HepG2 (cell line): ENCODE data around the gene EHBP1. TPM values are rescaled to one million over a fixed set of nuclear protein-coding genes. Genes with fewer than 3 reads are reported as not detected.
A peak's percentile ranks its signal among the peaks of the same experiment; 100 is the strongest.

Source experiments
- AGO2 ChIP-seq: fragments of 200-400 bp; formaldehyde crosslinking; optimal IDR thresholded peaks from 2 replicates; pipeline ENCODE3; 2017; ENCODE audit warnings: mild to moderate bottlenecking, low read depth, low read length, moderate library complexity
- ARID4A ChIP-seq: sonication (generic); formaldehyde crosslinking; IDR thresholded peaks from 2 replicates; pipeline ENCODE4 v1.5.0; 2020; ENCODE audit warnings: mild to moderate bottlenecking, missing genetic modification reagents, borderline replicate concordance
- BORCS8-MEF2B ChIP-seq: sonication (generic); formaldehyde crosslinking; IDR thresholded peaks from 2 replicates; pipeline ENCODE4 v1.8.0; 2022; ENCODE audit warnings: mild to moderate bottlenecking, missing genetic modification reagents
- CBX1 ChIP-seq: IDR thresholded peaks from one replicate; pipeline ENCODE4 v1.6.1; 2016; ENCODE audit warnings: antibody characterized with exemption, low read depth
- FOXP1 ChIP-seq, 2 experiments: fragments of 450-650 bp in 1 of 2; IDR thresholded peaks; 2 replicates each; pipeline ENCODE4 v1.6.1; 2017 to 2018; ENCODE audit warnings: antibody characterized with exemption in 1 of 2
- HNF4G ChIP-seq, 2 experiments: sonication (generic) in 1 of 2; formaldehyde crosslinking in 1 of 2; IDR thresholded peaks; 2 replicates each; pipeline versions ENCODE4 v1.4.0 to v1.6.1; 2011 to 2020; ENCODE audit warnings: borderline replicate concordance in 2 of 2, low read depth in 2 of 2, mild to moderate bottlenecking in 2 of 2, low read length in 1 of 2, missing genetic modification reagents in 1 of 2, moderate library complexity in 1 of 2
- NPAS2 ChIP-seq: sonication (generic); formaldehyde crosslinking; IDR thresholded peaks from 2 replicates; pipeline ENCODE4 v1.8.0; 2022; ENCODE audit warnings: mild to moderate bottlenecking, missing genetic modification reagents, borderline replicate concordance
- PLSCR1 ChIP-seq: sonication (generic); formaldehyde crosslinking; IDR thresholded peaks from 2 replicates; pipeline ENCODE4 v1.5.0; 2020; ENCODE audit warnings: missing genetic modification reagents, mild to moderate bottlenecking, borderline replicate concordance
- POGZ ChIP-seq: sonication (generic); formaldehyde crosslinking; IDR thresholded peaks from 2 replicates; pipeline ENCODE4 v1.4.0; 2020; ENCODE audit warnings: mild to moderate bottlenecking, missing genetic modification reagents
- RFXANK ChIP-seq: IDR thresholded peaks from 2 replicates; pipeline ENCODE4 v1.6.1; 2016
- RNF2 ChIP-seq: fragments of 450-650 bp; conservative IDR thresholded peaks from 2 replicates; pipeline ENCODE4 v1.6.1; 2016; ENCODE audit warnings: low read depth
- SMYD3 ChIP-seq: sonication (generic); formaldehyde crosslinking; IDR thresholded peaks from 2 replicates; pipeline ENCODE4 v1.8.1; 2023; ENCODE audit warnings: mild to moderate bottlenecking, missing genetic modification reagents
- YEATS2 ChIP-seq: sonication (generic); formaldehyde crosslinking; IDR thresholded peaks from 2 replicates; pipeline ENCODE4 v1.4.0; 2020; ENCODE audit warnings: missing genetic modification reagents, borderline replicate concordance
- ZFP36 ChIP-seq: fragments of 150-350 bp; IDR thresholded peaks from 2 replicates; pipeline ENCODE4 v1.6.1; 2018; ENCODE audit warnings: borderline replicate concordance, low read length, low read depth; ENCODE audit not compliant: partially characterized antibody
- ZNF354B ChIP-seq: sonication (generic); formaldehyde crosslinking; IDR thresholded peaks from 2 replicates; pipeline ENCODE4 v1.8.0; 2022; ENCODE audit warnings: mild to moderate bottlenecking, missing genetic modification reagents
- ZNF431 ChIP-seq: sonication (generic); formaldehyde crosslinking; IDR thresholded peaks from 2 replicates; pipeline ENCODE4 v1.9.0; 2022; ENCODE audit warnings: missing genetic modification reagents, low read depth, mild to moderate bottlenecking, borderline replicate concordance
- ZNF530 ChIP-seq: sonication (generic); formaldehyde crosslinking; IDR thresholded peaks from 2 replicates; pipeline ENCODE4 v1.5.0; 2020; ENCODE audit warnings: low read depth, mild to moderate bottlenecking, missing genetic modification reagents
- ZNF607 ChIP-seq: sonication (generic); formaldehyde crosslinking; IDR thresholded peaks from 2 replicates; pipeline ENCODE4 v1.5.1; 2020; ENCODE audit warnings: missing genetic modification reagents, mild to moderate bottlenecking, borderline replicate concordance
- ZSCAN31 ChIP-seq: sonication (generic); formaldehyde crosslinking; IDR thresholded peaks from 2 replicates; pipeline ENCODE4 v1.5.0; 2020; ENCODE audit warnings: low read depth, mild to moderate bottlenecking, missing genetic modification reagents
- polyA plus RNA-seq, 8 experiments: library from polyadenylated mRNA; depleted of rRNA in 3 of 8; stranded (reverse) in 7 of 8; unstranded in 1 of 8; fragments of >200 nt; fragmentation: Illumina TruSeq in 4 of 8; extraction: Trizol in 4 of 8; gene quantifications; 2 replicates each; pipeline versions ENCODE4 v1.2.1 to v1.2.3, GENCODE V29; 2011 to 2016; ENCODE audit warnings: low read depth in 4 of 8, missing spikeins in 1 of 8, mixed read lengths in 1 of 8; ENCODE audit not compliant: insufficient read depth in 1 of 8
- total RNA-seq, 5 experiments: library from RNA; depleted of rRNA; stranded (reverse); fragments of >200 nt; fragmentation: Illumina TruSeq; extraction: Trizol; gene quantifications; 2 replicates each; pipeline ENCODE4 v1.2.3, GENCODE V29; 2016; ENCODE audit warnings: low read depth in 1 of 5
- TF ChIP-seq, protein P1 (sequence below): sonication (generic); formaldehyde crosslinking; IDR thresholded peaks from 2 replicates; pipeline ENCODE4 v1.9.0; 2021; ENCODE audit warnings: missing genetic modification reagents, mild to moderate bottlenecking, borderline replicate concordance

The EHBP1 gene
- total and polyA plus RNA-seq, 2 of the 13 experiments (the other 11 are each of a cell fraction or from before 2014, with no cell fraction given) = 93.5 to 146 TPM

DNA sequence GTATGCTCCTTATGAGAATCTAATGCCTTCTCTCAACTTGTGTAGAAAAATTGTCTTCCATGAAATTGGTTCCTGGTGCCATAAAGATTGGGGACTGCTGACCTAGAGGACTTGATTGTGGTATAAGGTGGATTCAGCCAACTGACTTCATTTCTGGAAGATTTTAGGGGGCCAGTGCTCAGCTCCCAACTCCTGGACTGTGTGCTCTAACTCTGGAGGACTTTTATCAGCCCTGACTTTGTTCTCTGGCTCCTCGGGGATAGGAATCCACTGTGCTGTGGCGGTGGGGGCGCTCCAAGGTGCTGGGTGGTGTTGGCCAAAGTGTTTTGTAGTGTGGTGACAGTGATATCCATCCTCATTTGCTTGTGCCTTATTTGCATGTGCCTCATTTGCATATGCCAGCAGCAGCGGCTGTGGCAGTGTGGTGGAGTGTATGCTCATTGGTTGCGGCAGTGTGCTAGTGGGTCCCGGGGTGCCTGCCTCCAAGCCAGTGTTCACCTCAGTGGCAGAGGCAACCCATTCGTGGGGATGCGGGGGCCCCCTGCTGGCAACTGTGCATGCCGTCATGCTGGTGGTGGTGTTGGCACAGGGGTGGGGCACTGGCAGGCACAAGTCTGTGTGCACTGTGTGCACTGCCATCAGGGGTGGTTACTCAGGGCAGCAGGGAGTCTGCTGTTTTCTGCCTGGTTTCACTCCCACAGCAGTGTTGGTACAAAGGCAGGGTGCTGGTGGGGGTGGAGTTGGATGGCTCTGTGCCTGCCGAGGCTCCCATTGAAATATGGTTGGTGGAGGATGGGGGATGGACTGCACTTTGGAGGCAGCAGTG lies 19.6 kb downstream of the EHBP1 start (continued):
- TF ChIP-seq POGZ (CRISPR knock-in tag) = peak; percentile 59; the same call in 1 of the 2 replicates
- TF ChIP-seq SMYD3 (CRISPR knock-in tag) = no peak
- 0 out of 2 replicates have a peak, but pooled peaks have one; percentile 10 for TF ChIP-seq ARID4A (CRISPR knock-in tag)
- TF ChIP-seq YEATS2 (CRISPR knock-in tag) = no peak
- peak; percentile 89 for TF ChIP-seq AGO2
- TF ChIP-seq CBX1 = peak; percentile 36
- TF ChIP-seq HNF4G (IDR thresholded peaks at IDR 0.05; ENCODE audit: borderline replicate concordance, low read depth, low read length) = no peak
- TF ChIP-seq HNF4G (CRISPR knock-in tag; IDR thresholded peaks at IDR 0.05; ENCODE audit: borderline replicate concordance, low read depth) = no peak
- TF ChIP-seq, protein P1, sequence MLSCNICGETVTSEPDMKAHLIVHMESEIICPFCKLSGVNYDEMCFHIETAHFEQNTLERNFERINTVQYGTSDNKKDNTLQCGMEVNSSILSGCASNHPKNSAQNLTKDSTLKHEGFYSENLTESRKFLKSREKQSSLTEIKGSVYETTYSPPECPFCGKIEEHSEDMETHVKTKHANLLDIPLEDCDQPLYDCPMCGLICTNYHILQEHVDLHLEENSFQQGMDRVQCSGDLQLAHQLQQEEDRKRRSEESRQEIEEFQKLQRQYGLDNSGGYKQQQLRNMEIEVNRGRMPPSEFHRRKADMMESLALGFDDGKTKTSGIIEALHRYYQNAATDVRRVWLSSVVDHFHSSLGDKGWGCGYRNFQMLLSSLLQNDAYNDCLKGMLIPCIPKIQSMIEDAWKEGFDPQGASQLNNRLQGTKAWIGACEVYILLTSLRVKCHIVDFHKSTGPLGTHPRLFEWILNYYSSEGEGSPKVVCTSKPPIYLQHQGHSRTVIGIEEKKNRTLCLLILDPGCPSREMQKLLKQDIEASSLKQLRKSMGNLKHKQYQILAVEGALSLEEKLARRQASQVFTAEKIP (CRISPR knock-in tag) = no peak
- no peak for TF ChIP-seq ZSCAN31 (CRISPR knock-in tag)
- TF ChIP-seq RNF2 = no peak
- TF ChIP-seq ZNF354B (CRISPR knock-in tag) = no peak
- no peak for TF ChIP-seq FOXP1 (IDR thresholded peaks at IDR 0.05)
- no peak for TF ChIP-seq FOXP1 (CRISPR knock-in tag; IDR thresholded peaks at IDR 0.05)
- TF ChIP-seq RFXANK = no peak
- no peak for TF ChIP-seq ZNF607
- no peak for TF ChIP-seq ZFP36
- no peak for TF ChIP-seq BORCS8-MEF2B (CRISPR knock-in tag)
- TF ChIP-seq NPAS2 = no peak
- TF ChIP-seq ZNF431 = no peak
- no peak for TF ChIP-seq PLSCR1
- TF ChIP-seq ZNF530 (CRISPR knock-in tag) = no peak
